CD4-positive, alpha-beta T cell treated with Interferon gamma for 1 hour (primary cell): Measurements from ENCODE around the gene PDLIM4.

ENCODE experiments used
- DNase-seq: peaks from one replicate; pipeline ENCODE4 v3.0.0-alpha.2; 2020

Gene PDLIM4

GRCh38 chr5:132268769-132269551 is 11.5 kb downstream of the PDLIM4 start:
- no peak for DNase-seq

GRCh38 chr5:132269635-132270334 is 12.3 kb downstream of the PDLIM4 start:
- no peak for DNase-seq

GRCh38 chr5:132270335-132270665 is 12.8 kb downstream of the PDLIM4 start:
- no peak for DNase-seq

- no peak for DNase-seq
These were observed 13.2 kb downstream of the PDLIM4 start for GRCh38 chr5:132270706-132271105.

- DNase-seq: no peak
These were observed 14.1 kb downstream of the PDLIM4 start for GRCh38 chr5:132271251-132272246.

GRCh38 chr5:132272311-132273210 is 15.1 kb downstream of the PDLIM4 start:
- DNase-seq: peak; percentile 49

- DNase-seq: no peak
These were observed 16.1 kb downstream of the PDLIM4 start for GRCh38 chr5:132273631-132274030.

- DNase-seq: no peak
These were observed 16.7 kb downstream of the PDLIM4 start for GRCh38 chr5:132274050-132274792.

GRCh38 chr5:132275367-132276220 is 18.1 kb downstream of the PDLIM4 start:
- no peak for DNase-seq

- no peak for DNase-seq
These were observed 19.8 kb downstream of the PDLIM4 start for GRCh38 chr5:132277256-132277655.

- DNase-seq: no peak
These were observed 20.7 kb downstream of the PDLIM4 start for GRCh38 chr5:132277971-132278853.

GRCh38 chr5:132279801-132280200 is 22.3 kb downstream of the PDLIM4 start:
- DNase-seq: no peak

- DNase-seq: no peak
These were observed 23.1 kb downstream of the PDLIM4 start for GRCh38 chr5:132280371-132281240.

- DNase-seq: no peak
These were observed 24.5 kb downstream of the PDLIM4 start for GRCh38 chr5:132281856-132282614.

GRCh38 chr5:132283423-132284043 is 26.0 kb downstream of the PDLIM4 start:
- no peak for DNase-seq

GRCh38 chr5:132289097-132289496 is 31.6 kb downstream of the PDLIM4 start:
- DNase-seq: no peak

GRCh38 chr5:132291026-132291425 is 33.5 kb downstream of the PDLIM4 start:
- DNase-seq: no peak
